ENCODE measurements around the gene FAM222B. TPM values are rescaled to one million over a fixed set of nuclear protein-coding genes. Genes with fewer than 3 reads are reported as not detected.
"Not testable (repeated sequence)": the region's sequence is repeated elsewhere in the genome, so short reads cannot be mapped to it uniquely, and the experiment has no call there.

Gene FAM222B
- total RNA-seq, 1 experiment from 2014 or later: 11.9 TPM

GRCh38 chr17:28843816-28844148 is 1.2 kb upstream of the FAM222B start:
- no peak for DNase-seq (ENCODE audit: low read depth)

- DNase-seq (ENCODE audit: low read depth): no peak
Measured at GRCh38 chr17:28841901-28842281, 699 bp downstream of the FAM222B start.

- DNase-seq (ENCODE audit: low read depth): no peak
Measured at GRCh38 chr17:28839221-28839620, 3.4 kb downstream of the FAM222B start.

- not testable (repeated sequence) for DNase-seq (ENCODE audit: low read depth)
Measured at GRCh38 chr17:28836541-28836940, 6.0 kb downstream of the FAM222B start.

- DNase-seq (ENCODE audit: low read depth): no peak
Measured at GRCh38 chr17:28834420-28834819, 8.2 kb downstream of the FAM222B start.

GRCh38 chr17:28828294-28829040 is 14.1 kb downstream of the FAM222B start:
- DNase-seq (ENCODE audit: low read depth): no peak

GRCh38 chr17:28827672-28828071 is 14.9 kb downstream of the FAM222B start:
- no peak for DNase-seq (ENCODE audit: low read depth)

- no peak for DNase-seq (ENCODE audit: low read depth)
Measured at GRCh38 chr17:28819582-28819981, 23.0 kb downstream of the FAM222B start.

GRCh38 chr17:28818819-28819221 is 23.8 kb downstream of the FAM222B start:
- no peak for DNase-seq (ENCODE audit: low read depth)

- DNase-seq (ENCODE audit: low read depth): no peak
Measured at GRCh38 chr17:28816540-28816939, 26.1 kb downstream of the FAM222B start.

GRCh38 chr17:28812748-28813377 is 29.7 kb downstream of the FAM222B start:
- peak; percentile 65 for DNase-seq (ENCODE audit: low read depth)

GRCh38 chr17:28812091-28812747 is 30.4 kb downstream of the FAM222B start:
- peak; percentile 95 for DNase-seq (ENCODE audit: low read depth)

- DNase-seq (ENCODE audit: low read depth): peak; percentile 44
Measured at GRCh38 chr17:28811651-28812090, 30.9 kb downstream of the FAM222B start.

- no peak for DNase-seq (ENCODE audit: low read depth)
Measured at GRCh38 chr17:28810437-28810836, 32.2 kb downstream of the FAM222B start.

- DNase-seq (ENCODE audit: low read depth): peak; percentile 84
Measured at GRCh38 chr17:28807925-28808634, 34.5 kb downstream of the FAM222B start.

- DNase-seq (ENCODE audit: low read depth): no peak
Measured at GRCh38 chr17:28796062-28796461, 46.5 kb downstream of the FAM222B start.

- not testable (repeated sequence) for DNase-seq (ENCODE audit: low read depth)
Measured at GRCh38 chr17:28794846-28795441, 47.6 kb downstream of the FAM222B start.

GRCh38 chr17:28792877-28793661 is 49.5 kb downstream of the FAM222B start:
- DNase-seq (ENCODE audit: low read depth): no peak

- DNase-seq (ENCODE audit: low read depth): no peak
Measured at GRCh38 chr17:28788100-28788499, 54.5 kb downstream of the FAM222B start.

GRCh38 chr17:28783161-28783560 is 59.4 kb downstream of the FAM222B start:
- no peak for DNase-seq (ENCODE audit: low read depth)

- DNase-seq (ENCODE audit: low read depth): not testable (repeated sequence)
Measured at GRCh38 chr17:28779601-28780000, 63.0 kb downstream of the FAM222B start.

Data from HT1080 (cell line).